GM12891 (cell line): ENCODE results near the gene RITA1.

Experiments used
- PAX5 ChIP-seq: IDR thresholded peaks from 2 replicates; pipeline ENCODE4 v1.6.1; 2011; ENCODE audit warnings: low read length, moderate library complexity, mild to moderate bottlenecking; ENCODE audit not compliant: insufficient read depth, severe bottlenecking
- POLR2A ChIP-seq: IDR thresholded peaks from 2 replicates; pipeline ENCODE4 v1.6.1; 2011; ENCODE audit warnings: low read depth, low read length, control low read depth
- POLR2AphosphoS5 ChIP-seq: IDR thresholded peaks from 2 replicates; pipeline ENCODE4 v1.6.1; 2011; ENCODE audit warnings: low read depth, low read length, control low read depth
- POU2F2 ChIP-seq: IDR thresholded peaks from 2 replicates; pipeline ENCODE4 v1.6.1; 2011; ENCODE audit warnings: low read depth, mild to moderate bottlenecking, control low read depth, low read length, moderate library complexity
- SPI1 ChIP-seq: IDR thresholded peaks from 2 replicates; pipeline ENCODE4 v1.6.1; 2011; ENCODE audit warnings: low read depth, low read length, control low read depth
- TAF1 ChIP-seq: IDR thresholded peaks from 2 replicates; pipeline ENCODE4 v1.6.1; 2011; ENCODE audit warnings: low read depth, low read length, control low read depth

GRCh38 chr12:113180333-113180732 lies 5.2 kb upstream of the RITA1 start:
- TF ChIP-seq TAF1 = no peak
- no peak for TF ChIP-seq POLR2A
- TF ChIP-seq POLR2AphosphoS5 = no peak
- no peak for TF ChIP-seq PAX5
- no peak for TF ChIP-seq POU2F2
- TF ChIP-seq SPI1 = no peak
